SK-N-SH (cell line): ENCODE measurements around the gene GFY. TPM values are rescaled to one million over a fixed set of nuclear protein-coding genes. Genes with fewer than 3 reads are reported as not detected.

ENCODE experiments used
- CTCF ChIA-PET: fragments of 300-600, 350-600 bp; formaldehyde crosslinking; extraction: SDS; loops from one replicate; lab custom pipeline; 2021; lab: Yijun Ruan, JAX
- POLR2A ChIA-PET: fragments of 350-600 bp; sonication (Branson Sonifier 250); formaldehyde crosslinking; extraction: SDS; loops from one replicate; lab custom pipeline; 2020; ENCODE audit warnings: antibody characterized with exemption, inconsistent platforms; lab: Yijun Ruan, JAX
- DNase-seq: peaks from one replicate; pipeline ENCODE4 v3.0.0; 2012
- H2AFZ ChIP-seq: fragments of 200-600 bp; sonication (generic); 2 replicates; pipeline ENCODE4 v1.8.1; 2016; ENCODE audit warnings: antibody characterized with exemption, mild to moderate bottlenecking, low read depth
- H3F3A ChIP-seq: fragments of 200-600 bp; sonication (generic); replicated peaks from 2 replicates; pipeline ENCODE3; 2016; ENCODE audit warnings: antibody characterized with exemption, mild to moderate bottlenecking; ENCODE audit not compliant: insufficient read depth
- H3K27ac ChIP-seq, 2 experiments: fragments of 200-500 bp in 1 of 2; fragments of 200-600 bp in 1 of 2; sonication (Bioruptor generic) in 1 of 2; sonication (generic), shearing (Covaris generic) in 1 of 2; 2 replicates each; pipeline versions ENCODE4 v1.5.1 to v1.6.1; 2014 to 2016; ENCODE audit warnings: low read depth in 2 of 2, inconsistent platforms in 1 of 2, low read length in 1 of 2, mild to moderate bottlenecking in 1 of 2, mixed read lengths in 1 of 2
- H3K27me3 ChIP-seq: fragments of 200-600 bp; sonication (generic), shearing (Covaris generic); 2 replicates; pipeline ENCODE4 v1.6.1; 2016; ENCODE audit warnings: mixed run types; ENCODE audit not compliant: insufficient read depth
- H3K36me3 ChIP-seq, 2 experiments: fragments of 200-500 bp in 1 of 2; fragments of 200-600 bp in 1 of 2; sonication (Bioruptor generic) in 1 of 2; sonication (generic) in 1 of 2; replicated peaks in 1 of 2; 2 replicates each; pipeline versions ENCODE3 to v1.5.1; 2014 to 2016; ENCODE audit warnings: low read length in 1 of 2, mild to moderate bottlenecking in 1 of 2; ENCODE audit not compliant: insufficient read depth in 2 of 2, control insufficient read depth in 1 of 2
- H3K4me1 ChIP-seq, 2 experiments: fragments of 200-500 bp in 1 of 2; fragments of 200-600 bp in 1 of 2; sonication (Bioruptor generic) in 1 of 2; sonication (generic), shearing (Covaris generic) in 1 of 2; 2 replicates each; pipeline versions ENCODE4 v1.5.1 to v1.6.1; 2014 to 2016; ENCODE audit warnings: low read depth in 1 of 2, low read length in 1 of 2, mixed run types in 1 of 2; ENCODE audit not compliant: insufficient read depth in 2 of 2, control insufficient read depth in 1 of 2
- H3K4me2 ChIP-seq: fragments of 200-600 bp; sonication (generic), shearing (Covaris generic); 2 replicates; pipeline ENCODE4 v1.6.1; 2017; ENCODE audit warnings: mixed run types
- H3K4me3 ChIP-seq, 2 experiments: fragments of 200-500 bp in 1 of 2; fragments of 200-600 bp in 1 of 2; sonication (Bioruptor generic) in 1 of 2; sonication (generic), shearing (Covaris generic) in 1 of 2; 2 replicates each; pipeline versions ENCODE4 v1.5.1 to v1.8.1; 2014 to 2016; ENCODE audit warnings: low read depth in 2 of 2, inconsistent platforms in 1 of 2, low read length in 1 of 2, mild to moderate bottlenecking in 1 of 2, mixed read lengths in 1 of 2, moderate library complexity in 1 of 2
- H3K79me2 ChIP-seq: fragments of 200-600 bp; sonication (generic); 2 replicates; pipeline ENCODE4 v1.8.1; 2017; ENCODE audit warnings: mild to moderate bottlenecking; ENCODE audit not compliant: insufficient read depth
- H3K9ac ChIP-seq: fragments of 200-600 bp; sonication (generic); 2 replicates; pipeline ENCODE4 v1.6.1; 2017; ENCODE audit warnings: mixed run types
- H3K9me2 ChIP-seq: fragments of 200-600 bp; sonication (generic); 2 replicates; pipeline ENCODE4 v1.6.1; 2017; ENCODE audit warnings: mixed run types
- H3K9me3 ChIP-seq: fragments of 200-600 bp; sonication (generic); 2 replicates; pipeline ENCODE4 v1.6.1; 2017; ENCODE audit warnings: mixed run types, mild to moderate bottlenecking, moderate library complexity
- H4K20me1 ChIP-seq: fragments of 200-600 bp; sonication (generic); 2 replicates; pipeline ENCODE4 v1.6.1; 2017; ENCODE audit warnings: mild to moderate bottlenecking, mixed run types; ENCODE audit not compliant: insufficient read depth
- ELF1 ChIP-seq: IDR thresholded peaks from 2 replicates; pipeline ENCODE4 v1.4.0; 2012
- EP300 ChIP-seq, 2 experiments: IDR thresholded peaks; 2 replicates each; pipeline versions ENCODE4 v1.4.0 to v1.6.1; 2012; ENCODE audit warnings: borderline replicate concordance in 1 of 2, low read depth in 1 of 2, low read length in 1 of 2
- EZH2phosphoT487 ChIP-seq: fragments of 200-600 bp; sonication (generic); IDR thresholded peaks from 2 replicates; pipeline ENCODE4 v1.6.1; 2017; ENCODE audit warnings: low read depth, mixed run types, mild to moderate bottlenecking, antibody characterized with exemption, moderate library complexity, borderline replicate concordance
- FOSL2 ChIP-seq: IDR thresholded peaks from 2 replicates; pipeline ENCODE4 v1.4.0; 2012; ENCODE audit warnings: low read depth, mild to moderate bottlenecking, moderate library complexity, borderline replicate concordance
- FOXJ3 ChIP-seq: sonication (generic); formaldehyde crosslinking; IDR thresholded peaks from 2 replicates; pipeline ENCODE4 v1.5.1; 2020; ENCODE audit warnings: mild to moderate bottlenecking, missing genetic modification reagents
- GABPA ChIP-seq: IDR thresholded peaks from 2 replicates; pipeline ENCODE4 v1.4.0; 2012; ENCODE audit warnings: low read depth, mild to moderate bottlenecking
- MEF2A ChIP-seq: IDR thresholded peaks from 2 replicates; pipeline ENCODE4 v1.4.0; 2012; ENCODE audit warnings: low read depth, borderline replicate concordance
- MXI1 ChIP-seq: IDR thresholded peaks from 2 replicates; pipeline ENCODE4 v1.6.1; 2012; ENCODE audit warnings: mild to moderate bottlenecking, low read depth, low read length, improper control_type of control experiment
- NRF1 ChIP-seq: IDR thresholded peaks from 2 replicates; pipeline ENCODE4 v1.6.1; 2012; ENCODE audit warnings: low read depth, mild to moderate bottlenecking, low read length
- POLR2AphosphoS5 ChIP-seq: IDR thresholded peaks from 2 replicates; pipeline ENCODE4 v1.6.1; 2012; ENCODE audit warnings: low read depth, low read length
- RAD21 ChIP-seq: IDR thresholded peaks from 2 replicates; pipeline ENCODE4 v1.6.1; 2012; ENCODE audit warnings: mild to moderate bottlenecking, low read length
- RXRA ChIP-seq: IDR thresholded peaks from 2 replicates; pipeline ENCODE4 v1.4.0; 2012; ENCODE audit warnings: low read depth, mild to moderate bottlenecking, borderline replicate concordance
- SIN3A ChIP-seq: IDR thresholded peaks from 2 replicates; pipeline ENCODE4 v1.6.1; 2012; ENCODE audit warnings: low read depth, mild to moderate bottlenecking, low read length, moderate library complexity, borderline replicate concordance
- SMC3 ChIP-seq: IDR thresholded peaks from 2 replicates; pipeline ENCODE4 v1.6.1; 2012; ENCODE audit warnings: low read depth, low read length, improper control_type of control experiment
- TAF1 ChIP-seq: IDR thresholded peaks from 2 replicates; pipeline ENCODE4 v1.6.1; 2012; ENCODE audit warnings: low read depth, mild to moderate bottlenecking, low read length, moderate library complexity, borderline replicate concordance
- TCF12 ChIP-seq: IDR thresholded peaks from 2 replicates; pipeline ENCODE4 v1.4.0; 2012
- YY1 ChIP-seq: IDR thresholded peaks from 2 replicates; pipeline ENCODE4 v1.4.0; 2012; ENCODE audit warnings: low read depth, mild to moderate bottlenecking
- WGBS: methylation state at CpG from one replicate; pipeline ENCODE4 v1.1.6; 2017; ENCODE audit warnings: low lambda C conversion rate; 5-methylcytosine and 5-hydroxymethylcytosine counted together
- polyA plus RNA-seq, 3 experiments: library from polyadenylated mRNA; depleted of rRNA; stranded (reverse); fragments of >200 nt; gene quantifications; 2 replicates each; pipeline ENCODE4 v1.2.3, GENCODE V29; 2012
- TF ChIP-seq, protein P1 (sequence below): IDR thresholded peaks from 2 replicates; pipeline ENCODE4 v1.6.1; 2012; ENCODE audit warnings: mild to moderate bottlenecking, low read depth, low read length, moderate library complexity
- TF ChIP-seq, protein P2 (sequence below): fragments of 150-350 bp; IDR thresholded peaks from 2 replicates; pipeline ENCODE4 v1.6.1; 2016; ENCODE audit warnings: mild to moderate bottlenecking, low read depth, low read length

GFY gene
- polyA plus RNA-seq, 1 of the 3 experiments (the other 2 are of a cell fraction): not detected

DNA sequence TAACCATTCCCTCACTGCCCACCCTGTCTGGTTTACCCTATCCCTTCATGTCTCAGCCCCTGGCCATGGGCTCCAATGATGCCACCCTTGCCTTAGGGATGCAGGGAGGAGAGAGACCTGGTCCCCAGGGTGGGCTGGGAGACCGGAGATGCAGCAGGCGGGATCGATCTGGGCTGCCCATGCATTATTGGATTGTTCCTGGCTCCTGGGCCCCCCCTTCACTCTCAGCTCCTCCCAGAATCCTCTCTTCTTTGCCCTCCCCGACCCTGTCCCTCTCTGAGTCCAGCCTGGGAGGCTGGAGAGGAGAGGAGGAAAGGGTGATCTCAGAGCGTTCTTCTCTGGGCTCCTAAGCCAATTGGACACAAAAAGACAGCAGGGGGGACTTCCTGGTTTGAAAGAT lies 31.3 kb upstream of the GFY start:
- H3K9ac ChIP-seq: no peak overlapping the region
- CTCF ChIA-PET: interaction anchor here (1.2 to 8.8 kb wide), 3 partner anchors 20 to 50 kb away, joined by 3 to 149 read pairs (median 108); partner anchors contain the start of gene SLC17A7
- WGBS: 15% methylated on average over 5 of the region's 5 CpGs

More for the DNA sequence above, 31.3 kb upstream of the GFY start:
- Histone ChIP-seq H3K9me3 (no peaks in the 10 kb centered on the region), H3K4me3 (no peak overlapping the region), H3K79me2 (no peaks in the 10 kb centered on the region), H2AFZ (no peak overlapping the region)
- POLR2A ChIA-PET: no interaction called here
- no peak for TF ChIP-seq ELF1
- TF ChIP-seq, protein P1, sequence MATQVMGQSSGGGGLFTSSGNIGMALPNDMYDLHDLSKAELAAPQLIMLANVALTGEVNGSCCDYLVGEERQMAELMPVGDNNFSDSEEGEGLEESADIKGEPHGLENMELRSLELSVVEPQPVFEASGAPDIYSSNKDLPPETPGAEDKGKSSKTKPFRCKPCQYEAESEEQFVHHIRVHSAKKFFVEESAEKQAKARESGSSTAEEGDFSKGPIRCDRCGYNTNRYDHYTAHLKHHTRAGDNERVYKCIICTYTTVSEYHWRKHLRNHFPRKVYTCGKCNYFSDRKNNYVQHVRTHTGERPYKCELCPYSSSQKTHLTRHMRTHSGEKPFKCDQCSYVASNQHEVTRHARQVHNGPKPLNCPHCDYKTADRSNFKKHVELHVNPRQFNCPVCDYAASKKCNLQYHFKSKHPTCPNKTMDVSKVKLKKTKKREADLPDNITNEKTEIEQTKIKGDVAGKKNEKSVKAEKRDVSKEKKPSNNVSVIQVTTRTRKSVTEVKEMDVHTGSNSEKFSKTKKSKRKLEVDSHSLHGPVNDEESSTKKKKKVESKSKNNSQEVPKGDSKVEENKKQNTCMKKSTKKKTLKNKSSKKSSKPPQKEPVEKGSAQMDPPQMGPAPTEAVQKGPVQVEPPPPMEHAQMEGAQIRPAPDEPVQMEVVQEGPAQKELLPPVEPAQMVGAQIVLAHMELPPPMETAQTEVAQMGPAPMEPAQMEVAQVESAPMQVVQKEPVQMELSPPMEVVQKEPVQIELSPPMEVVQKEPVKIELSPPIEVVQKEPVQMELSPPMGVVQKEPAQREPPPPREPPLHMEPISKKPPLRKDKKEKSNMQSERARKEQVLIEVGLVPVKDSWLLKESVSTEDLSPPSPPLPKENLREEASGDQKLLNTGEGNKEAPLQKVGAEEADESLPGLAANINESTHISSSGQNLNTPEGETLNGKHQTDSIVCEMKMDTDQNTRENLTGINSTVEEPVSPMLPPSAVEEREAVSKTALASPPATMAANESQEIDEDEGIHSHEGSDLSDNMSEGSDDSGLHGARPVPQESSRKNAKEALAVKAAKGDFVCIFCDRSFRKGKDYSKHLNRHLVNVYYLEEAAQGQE: no peak
- no peak for TF ChIP-seq SIN3A
- no peak for TF ChIP-seq POLR2AphosphoS5
- no peak for TF ChIP-seq MXI1
- TF ChIP-seq EP300 (IDR thresholded peaks at IDR 0.05; ENCODE audit: borderline replicate concordance in 1 of 2, low read depth in 1 of 2, low read length in 1 of 2): no peak
- no peak for TF ChIP-seq MEF2A
- TF ChIP-seq, protein P2, sequence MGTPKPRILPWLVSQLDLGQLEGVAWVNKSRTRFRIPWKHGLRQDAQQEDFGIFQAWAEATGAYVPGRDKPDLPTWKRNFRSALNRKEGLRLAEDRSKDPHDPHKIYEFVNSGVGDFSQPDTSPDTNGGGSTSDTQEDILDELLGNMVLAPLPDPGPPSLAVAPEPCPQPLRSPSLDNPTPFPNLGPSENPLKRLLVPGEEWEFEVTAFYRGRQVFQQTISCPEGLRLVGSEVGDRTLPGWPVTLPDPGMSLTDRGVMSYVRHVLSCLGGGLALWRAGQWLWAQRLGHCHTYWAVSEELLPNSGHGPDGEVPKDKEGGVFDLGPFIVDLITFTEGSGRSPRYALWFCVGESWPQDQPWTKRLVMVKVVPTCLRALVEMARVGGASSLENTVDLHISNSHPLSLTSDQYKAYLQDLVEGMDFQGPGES: no peak
- TF ChIP-seq TAF1: no peak
- TF ChIP-seq FOSL2: no peak
- TF ChIP-seq RAD21: no peak
- TF ChIP-seq EZH2phosphoT487: no peak
- TF ChIP-seq NRF1: no peak
- no peak for TF ChIP-seq TCF12
- no peak for TF ChIP-seq YY1
- TF ChIP-seq FOXJ3 (CRISPR knock-in tag): no peak
- TF ChIP-seq SMC3: no peak
- no peak for TF ChIP-seq GABPA
- no peak for TF ChIP-seq RXRA
- TF ChIP-seq, all 33 proteins: peak for 0
- Histone ChIP-seq H3K27ac (no peak overlapping the region), H4K20me1 (no peaks in the 10 kb centered on the region), H3K4me1 (peaks cover 0 to 2% of the 10 kb centered on the region in 2 experiments; a peak in 1 of 4 replicates), H3F3A (peaks cover 9% of the 10 kb centered on the region), H3K36me3 (no peaks in the 10 kb centered on the region), H3K4me2 (no peak overlapping the region), H3K9me2 (no peaks in the 10 kb centered on the region), H3K27me3 (peaks cover 32% of the 10 kb centered on the region)
- no peak for DNase-seq
